ENCODE data around the gene MYO1H.

MYO1H gene

DNA sequence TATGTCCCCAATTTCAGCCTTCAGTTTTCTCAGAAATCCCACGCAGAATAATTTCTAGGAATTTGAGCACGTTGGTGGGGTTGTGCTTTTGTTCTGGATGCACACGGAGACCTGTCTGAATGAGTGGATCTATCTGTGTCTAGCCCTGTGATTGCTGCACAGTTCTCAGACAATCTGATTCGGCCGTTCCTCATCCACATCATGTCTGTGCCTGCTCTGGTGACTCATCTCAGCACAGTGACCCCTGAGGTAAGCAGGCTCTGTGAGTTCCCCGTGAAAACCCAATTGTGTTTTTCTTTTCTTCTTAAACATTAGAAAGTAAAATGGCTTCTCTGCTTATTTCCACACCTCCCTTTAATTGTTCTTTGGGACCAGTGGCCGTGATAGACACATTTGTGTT is 150.0 kb downstream of the MYO1H start:
- intact Hi-C loops (cut with DNase I), result no loop called here
- no peak for DNase-seq

Data from head of caudate nucleus (tissue), 42 donors.